Stomach (tissue), 9 donors: ENCODE results near the gene SLC46A2. TPM values are rescaled to one million over a fixed set of nuclear protein-coding genes. Genes with fewer than 3 reads are reported as not detected.

Source experiments
- DNase-seq, 2 donors: peaks; one replicate each; pipeline versions ENCODE4 v3.0.0 to v3.0.0-alpha.2; 2013 to 2019
- H3K27ac ChIP-seq, 5 donors: fragments of 200-600 bp in 4 of 5; sonication (generic) in 4 of 5; one replicate each; pipeline ENCODE4 v1.5.1; 2013 to 2019; ENCODE audit warnings: mild to moderate bottlenecking in 1 of 5, moderate library complexity in 1 of 5
- H3K27me3 ChIP-seq, 3 donors: fragments of 200-600 bp; sonication (generic); one replicate each; pipeline ENCODE4 v1.5.1; 2017 to 2019; ENCODE audit warnings: mixed run types in 1 of 3
- H3K36me3 ChIP-seq, 4 donors: fragments of 200-600 bp; sonication (generic); 1 replicate in 3 of 4; 2 replicates in 1 of 4; pipeline ENCODE4 v1.5.1; 2016 to 2019
- H3K4me1 ChIP-seq, 4 donors: fragments of 200-600 bp; sonication (generic); one replicate each; pipeline ENCODE4 v1.5.1; 2016 to 2019
- H3K4me3 ChIP-seq, 4 donors: fragments of 200-600 bp; sonication (generic) in 3 of 4; one replicate each; pipeline ENCODE4 v1.5.1; 2016 to 2019; ENCODE audit warnings: mild to moderate bottlenecking in 1 of 4
- H3K9me3 ChIP-seq, 4 donors: fragments of 200-600 bp; sonication (generic); one replicate each; pipeline ENCODE4 v1.5.1; 2016 to 2019
- CTCF ChIP-seq, 7 experiments: fragments of 450-650 bp in 4 of 7; fragments of 200-600 bp in 3 of 7; sonication (generic) in 3 of 7; IDR thresholded peaks; one replicate each; pipeline ENCODE4 v1.5.1; 2016 to 2019; ENCODE audit warnings: antibody characterized with exemption in 7 of 7, control low read depth in 2 of 7, mild to moderate bottlenecking in 1 of 7
- EP300 ChIP-seq: sonication (generic); formaldehyde crosslinking; IDR thresholded peaks from one replicate; pipeline ENCODE4 v1.6.1; 2017; ENCODE audit warnings: antibody characterized with exemption
- POLR2A ChIP-seq, 4 donors: fragments of 450-650 bp; IDR thresholded peaks; one replicate each; pipeline ENCODE4 v1.6.1; 2016; ENCODE audit warnings: antibody characterized with exemption in 4 of 4, control low read depth in 2 of 4, mild to moderate bottlenecking in 1 of 4, moderate library complexity in 1 of 4
- POLR2AphosphoS5 ChIP-seq, 3 donors: sonication (generic); formaldehyde crosslinking; IDR thresholded peaks; one replicate each; pipeline ENCODE4 v1.6.1; 2016; ENCODE audit warnings: antibody characterized with exemption in 3 of 3
- WGBS, 5 donors: extraction: QIAGEN DNeasy Blood & Tissue Kit in 3 of 5; methylation state at CpG; one replicate each; pipeline versions ENCODE4 v1.1.5 to v1.1.7; 2013 to 2018; 5-methylcytosine and 5-hydroxymethylcytosine counted together
- intact Hi-C: fragments of 100-400 bp; cut with DNase I; formaldehyde crosslinking; loops from one replicate; pipeline ENCODE4 v1.15.1; 2023; ENCODE audit warnings: low total_unique reads
- polyA plus RNA-seq, 3 donors: library from polyadenylated mRNA; stranded (reverse); fragments of 200-250 nt; gene quantifications; one replicate each; pipeline ENCODE4 v1.2.3, GENCODE V29; 2013
- total RNA-seq, 5 donors: library from RNA; depleted of rRNA; stranded (reverse); fragments of >200 nt; gene quantifications; one replicate each; pipeline versions ENCODE4 v1.1.0 to v1.2.3, GENCODE V29; 2014 to 2016
- donor health status: healthy with polysubstance abuse.
- donor health status: Bipolar disorder and iron deficiency.
- donor health status: healthy.

SLC46A2 gene
- total and polyA plus RNA-seq, 8 donors, result 0.20 TPM; not detected in 7

- Histone ChIP-seq H3K9me3 (no peaks in the 10 kb centered on the region), H3K27me3 (no peaks in the 10 kb centered on the region), H3K4me3 (no peak overlapping the region), H3K27ac (no peak overlapping the region), H3K4me1 (peaks cover 0 to 8% (median 0%) of the 10 kb centered on the region in 4 donors), H3K36me3 (no peaks in the 10 kb centered on the region)
- intact Hi-C loops, result no loop called here
- 12 to 23% (median 18%) methylated on average over 3 of the region's 3 CpGs for WGBS, 5 donors
- DNase-seq, result peak in 1 of 2 donors; percentile 65
- TF ChIP-seq POLR2A (IDR thresholded peaks at IDR 0.05) (no peak), CTCF (IDR thresholded peaks at IDR 0.05) (peak in 1 of 7 experiments; percentile 13)
Measured at GRCh38 chr9:112921549-112921948, 30.9 kb upstream of the SLC46A2 start.

- H3K27ac ChIP-seq, result peak overlapping the region in 3 of 5 donors; percentile 47 to 65 (median 51)
- no peaks in the 10 kb centered on the region for H3K9me3 ChIP-seq
- TF ChIP-seq EP300, result no peak
- peak in 1 of 3 donors; percentile 0 for TF ChIP-seq POLR2AphosphoS5 (IDR thresholded peaks at IDR 0.05)
- H3K27me3 ChIP-seq, result no peaks in the 10 kb centered on the region
- peaks cover 0 to 8% (median 0%) of the 10 kb centered on the region in 4 donors for H3K4me1 ChIP-seq
- H3K36me3 ChIP-seq, result no peaks in the 10 kb centered on the region
- intact Hi-C loops, result no loop called here
- H3K4me3 ChIP-seq, result no peak overlapping the region
- 19 to 43% (median 33%) methylated on average over 1 of the region's 1 CpG for WGBS, 5 donors
- no peak for DNase-seq
Measured at GRCh38 chr9:112917987-112918362, 27.3 kb upstream of the SLC46A2 start.

GRCh38 chr9:112917047-112917986 lies 26.6 kb upstream of the SLC46A2 start:
- WGBS, 5 donors, result 22 to 41% (median 34%) methylated on average over 1 of the region's 1 CpG
- DNase-seq, result peak in 1 of 2 donors; percentile 72
- TF ChIP-seq POLR2A (IDR thresholded peaks at IDR 0.05), result no peak
- peak in 1 of 3 donors; percentile 25 for TF ChIP-seq POLR2AphosphoS5 (IDR thresholded peaks at IDR 0.05)
- Histone ChIP-seq H3K4me1 (peaks cover 0 to 8% (median 0%) of the 10 kb centered on the region in 4 donors), H3K9me3 (peaks cover 0 to 3% (median 0%) of the 10 kb centered on the region in 4 donors), H3K4me3 (no peak overlapping the region), H3K27ac (peak overlapping the region in 2 of 5 donors; percentile 47 to 51), H3K27me3 (no peaks in the 10 kb centered on the region), H3K36me3 (no peaks in the 10 kb centered on the region)
- intact Hi-C loops, result no loop called here

GRCh38 chr9:112914524-112914923 lies 23.8 kb upstream of the SLC46A2 start:
- 68 to 80% (median 79%) methylated on average over 2 of the region's 2 CpGs for WGBS, 5 donors
- TF ChIP-seq CTCF (IDR thresholded peaks at IDR 0.05), result no peak
- TF ChIP-seq EP300, result no peak
- no peak for TF ChIP-seq POLR2AphosphoS5 (IDR thresholded peaks at IDR 0.05)
- no peak for TF ChIP-seq POLR2A (IDR thresholded peaks at IDR 0.05)
- no peaks in the 10 kb centered on the region for H3K36me3 ChIP-seq
- DNase-seq, result no peak
- no peak overlapping the region for H3K4me3 ChIP-seq
- no peak overlapping the region for H3K27ac ChIP-seq
- H3K4me1 ChIP-seq, result peaks cover 0 to 8% (median 0%) of the 10 kb centered on the region in 4 donors
- H3K9me3 ChIP-seq, result peaks cover 0 to 5% (median 0%) of the 10 kb centered on the region in 4 donors
- intact Hi-C loops, result no loop called here
- H3K27me3 ChIP-seq, result no peaks in the 10 kb centered on the region

- intact Hi-C loops, result no loop called here
- Histone ChIP-seq H3K36me3 (no peaks in the 10 kb centered on the region), H3K4me1 (peaks cover 0 to 5% (median 0%) of the 10 kb centered on the region in 4 donors), H3K4me3 (no peak overlapping the region), H3K27me3 (no peaks in the 10 kb centered on the region), H3K27ac (no peak overlapping the region), H3K9me3 (peaks cover 0 to 5% (median 0%) of the 10 kb centered on the region in 4 donors)
- WGBS, 5 donors, result 88 to 97% (median 95%) methylated on average over 4 of the region's 4 CpGs
- DNase-seq, result no peak
- TF ChIP-seq EP300 (no peak), CTCF (IDR thresholded peaks at IDR 0.05) (no peak), POLR2AphosphoS5 (IDR thresholded peaks at IDR 0.05) (no peak), POLR2A (IDR thresholded peaks at IDR 0.05) (no peak)
Measured at GRCh38 chr9:112913326-112913725, 22.6 kb upstream of the SLC46A2 start.
